ENCODE measurements around the gene CRADD.
A peak's percentile ranks its signal among the peaks of the same experiment; 100 is the strongest.
"Not testable (repeated sequence)": the region's sequence is repeated elsewhere in the genome, so short reads cannot be mapped to it uniquely, and the experiment has no call there.

The CRADD gene

GRCh38 chr12:93788853-93789252, 111.7 kb downstream of the CRADD start:
- DNase-seq = no peak

GRCh38 chr12:93789767-93790166, 112.6 kb downstream of the CRADD start:
- DNase-seq = no peak

GRCh38 chr12:93790472-93791152, 113.4 kb downstream of the CRADD start:
- DNase-seq = peak in 1 of 5 donors; percentile 41

GRCh38 chr12:93793007-93793406, 115.8 kb downstream of the CRADD start:
- no peak for DNase-seq

- DNase-seq = no peak
Observed at GRCh38 chr12:93793983-93794382, 116.8 kb downstream of the CRADD start.

GRCh38 chr12:93794738-93795137, 117.6 kb downstream of the CRADD start:
- no peak for DNase-seq

GRCh38 chr12:93795352-93795751, 118.2 kb downstream of the CRADD start:
- DNase-seq = no peak

- no peak for DNase-seq
Observed at GRCh38 chr12:93796729-93797128, 119.6 kb downstream of the CRADD start.

GRCh38 chr12:93798279-93799151, 121.3 kb downstream of the CRADD start:
- no peak for DNase-seq

GRCh38 chr12:93801666-93802065, 124.5 kb downstream of the CRADD start:
- not testable (repeated sequence) for DNase-seq

- DNase-seq = no peak
Observed at GRCh38 chr12:93802293-93802692, 125.1 kb downstream of the CRADD start.

- DNase-seq = no peak
Observed at GRCh38 chr12:93802698-93803423, 125.7 kb downstream of the CRADD start.

- DNase-seq = no peak
Observed at GRCh38 chr12:93803424-93803807, 126.2 kb downstream of the CRADD start.

- peak in 1 of 5 donors; percentile 31 for DNase-seq
Observed at GRCh38 chr12:93804392-93805179, 127.4 kb downstream of the CRADD start.

- DNase-seq = no peak
Observed at GRCh38 chr12:93805736-93806141, 128.6 kb downstream of the CRADD start.

- DNase-seq = no peak
Observed at GRCh38 chr12:93807354-93807753, 130.2 kb downstream of the CRADD start.

- no peak for DNase-seq
Observed at GRCh38 chr12:93808169-93808899, 131.2 kb downstream of the CRADD start.

- DNase-seq = no peak
Observed at GRCh38 chr12:93812626-93813025, 135.5 kb downstream of the CRADD start.

GRCh38 chr12:93813186-93813585, 136.0 kb downstream of the CRADD start:
- no peak for DNase-seq

GRCh38 chr12:93813972-93814821, 137.0 kb downstream of the CRADD start:
- peak in 1 of 5 donors; percentile 22 for DNase-seq
